Uterus (tissue), 4 donors: ENCODE data around the gene SORD. TPM values are rescaled to one million over a fixed set of nuclear protein-coding genes. Genes with fewer than 3 reads are reported as not detected.

Experiments used
- DNase-seq, 2 donors: peaks; one replicate each; pipeline ENCODE4 v3.0.0-alpha.2; 2019 to 2020
- H3K27ac ChIP-seq, 2 donors: fragments of 200-600 bp; sonication (generic); 1 replicate in 1 of 2; 2 replicates in 1 of 2; pipeline ENCODE4 v1.5.1; 2016 to 2018
- H3K27me3 ChIP-seq, 2 donors: fragments of 200-600 bp; sonication (generic); one replicate each; pipeline ENCODE4 v1.5.1; 2018 to 2019; ENCODE audit warnings: control low read depth in 1 of 2
- H3K36me3 ChIP-seq, 2 donors: fragments of 200-600 bp; sonication (generic); one replicate each; pipeline ENCODE4 v1.5.1; 2019; ENCODE audit warnings: control low read depth in 1 of 2
- H3K4me1 ChIP-seq, 2 donors: fragments of 200-600 bp; sonication (generic); one replicate each; pipeline ENCODE4 v1.5.1; 2018 to 2019; ENCODE audit warnings: control low read depth in 1 of 2
- H3K4me3 ChIP-seq, 2 donors: fragments of 200-600 bp; sonication (generic); 1 replicate in 1 of 2; 2 replicates in 1 of 2; pipeline ENCODE4 v1.5.1; 2018 to 2019; ENCODE audit warnings: mild to moderate bottlenecking in 1 of 2
- H3K9me3 ChIP-seq, 2 donors: fragments of 200-600 bp; sonication (generic); one replicate each; pipeline ENCODE4 v1.5.1; 2019; ENCODE audit warnings: control low read depth in 1 of 2
- POLR2A ChIP-seq, 2 donors: fragments of 450-650 bp; IDR thresholded peaks; one replicate each; pipeline ENCODE4 v1.6.1; 2016; ENCODE audit warnings: antibody characterized with exemption in 2 of 2, mild to moderate bottlenecking in 1 of 2, moderate library complexity in 1 of 2
- intact Hi-C: fragments of 100-400 bp; cut with DNase I; formaldehyde crosslinking; loops from one replicate; pipeline ENCODE4 v1.15.1; 2023; ENCODE audit warnings: low total_unique reads
- total RNA-seq, 4 donors: library from RNA; depleted of rRNA in 3 of 4; stranded (reverse); fragments of >200 nt in 3 of 4; gene quantifications; one replicate each; pipeline versions ENCODE4 v1.1.0 to v1.2.4, GENCODE V29; 2014 to 2023
- TF ChIP-seq, protein P1 (sequence below), 4 experiments: fragments of 200-600 bp in 2 of 4; fragments of 450-650 bp in 2 of 4; sonication (generic) in 2 of 4; IDR thresholded peaks; one replicate each; pipeline ENCODE4 v1.5.1; 2016 to 2019; ENCODE audit warnings: antibody characterized with exemption in 4 of 4, mild to moderate bottlenecking in 2 of 4, moderate library complexity in 1 of 4
- donor health status: DM: yes; HTN: yes; CAD: no.

Gene SORD
- total RNA-seq, 4 donors from 2014 or later, result 4.9 to 30.6 (median 19.3) TPM

DNA sequence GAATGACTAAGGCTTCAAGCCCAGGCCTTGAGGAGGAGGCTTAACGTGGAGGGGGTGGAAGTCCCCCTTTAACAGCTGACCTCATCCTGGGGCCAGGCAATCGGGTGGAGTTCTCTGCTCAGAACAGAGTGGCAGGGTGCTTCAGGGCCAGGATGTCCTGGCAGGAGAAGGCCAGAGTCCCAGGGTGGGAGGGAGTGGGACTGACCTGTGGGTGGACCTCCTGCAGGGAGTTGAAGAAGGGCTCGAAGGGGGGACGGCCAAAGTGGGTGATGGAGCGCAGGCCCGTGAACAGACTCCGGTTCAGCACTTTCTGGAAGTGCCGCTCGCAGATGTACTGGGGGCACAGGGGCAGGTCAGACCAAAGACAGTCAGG, 71.3 kb downstream of the SORD start:
- no peaks in the 10 kb centered on the region for H3K27me3 ChIP-seq
- DNase-seq, result no peak
- H3K4me1 ChIP-seq, result no peaks in the 10 kb centered on the region
- H3K4me3 ChIP-seq, result no peak overlapping the region
- intact Hi-C loops, result no loop called here
- no peak overlapping the region for H3K27ac ChIP-seq
- TF ChIP-seq POLR2A (IDR thresholded peaks at IDR 0.05), result no peak
- TF ChIP-seq, protein P1, sequence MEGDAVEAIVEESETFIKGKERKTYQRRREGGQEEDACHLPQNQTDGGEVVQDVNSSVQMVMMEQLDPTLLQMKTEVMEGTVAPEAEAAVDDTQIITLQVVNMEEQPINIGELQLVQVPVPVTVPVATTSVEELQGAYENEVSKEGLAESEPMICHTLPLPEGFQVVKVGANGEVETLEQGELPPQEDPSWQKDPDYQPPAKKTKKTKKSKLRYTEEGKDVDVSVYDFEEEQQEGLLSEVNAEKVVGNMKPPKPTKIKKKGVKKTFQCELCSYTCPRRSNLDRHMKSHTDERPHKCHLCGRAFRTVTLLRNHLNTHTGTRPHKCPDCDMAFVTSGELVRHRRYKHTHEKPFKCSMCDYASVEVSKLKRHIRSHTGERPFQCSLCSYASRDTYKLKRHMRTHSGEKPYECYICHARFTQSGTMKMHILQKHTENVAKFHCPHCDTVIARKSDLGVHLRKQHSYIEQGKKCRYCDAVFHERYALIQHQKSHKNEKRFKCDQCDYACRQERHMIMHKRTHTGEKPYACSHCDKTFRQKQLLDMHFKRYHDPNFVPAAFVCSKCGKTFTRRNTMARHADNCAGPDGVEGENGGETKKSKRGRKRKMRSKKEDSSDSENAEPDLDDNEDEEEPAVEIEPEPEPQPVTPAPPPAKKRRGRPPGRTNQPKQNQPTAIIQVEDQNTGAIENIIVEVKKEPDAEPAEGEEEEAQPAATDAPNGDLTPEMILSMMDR (IDR thresholded peaks at IDR 0.05), result no peak
- no peaks in the 10 kb centered on the region for H3K9me3 ChIP-seq
- no peaks in the 10 kb centered on the region for H3K36me3 ChIP-seq

DNA sequence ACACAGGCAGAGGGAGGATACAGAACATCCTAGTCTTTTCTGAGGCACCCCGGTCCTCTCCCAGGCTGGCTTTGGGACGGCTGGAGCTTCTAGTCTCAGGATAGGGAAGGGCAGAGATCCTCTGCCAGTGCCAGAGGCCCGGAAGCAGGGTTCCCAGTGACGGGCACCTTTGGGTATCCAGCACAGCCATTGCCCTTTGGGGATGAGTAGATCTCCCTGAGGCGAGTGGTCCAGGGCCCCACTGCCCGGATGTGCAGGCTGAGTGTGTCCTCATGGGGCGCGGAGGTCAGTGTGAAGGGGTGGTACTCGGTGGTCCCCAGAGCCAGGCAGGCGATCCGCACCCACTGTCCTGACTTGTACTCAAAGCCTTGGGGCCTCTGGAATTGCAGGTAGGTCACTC, 72.7 kb downstream of the SORD start:
- Histone ChIP-seq H3K27me3 (no peaks in the 10 kb centered on the region), H3K4me1 (no peaks in the 10 kb centered on the region), H3K36me3 (no peaks in the 10 kb centered on the region), H3K27ac (no peak overlapping the region), H3K4me3 (no peak overlapping the region), H3K9me3 (no peaks in the 10 kb centered on the region)
- no peak for TF ChIP-seq POLR2A (IDR thresholded peaks at IDR 0.05)
- TF ChIP-seq, protein P1 (IDR thresholded peaks at IDR 0.05), result no peak
- DNase-seq, result no peak
- intact Hi-C loops, result no loop called here

DNA sequence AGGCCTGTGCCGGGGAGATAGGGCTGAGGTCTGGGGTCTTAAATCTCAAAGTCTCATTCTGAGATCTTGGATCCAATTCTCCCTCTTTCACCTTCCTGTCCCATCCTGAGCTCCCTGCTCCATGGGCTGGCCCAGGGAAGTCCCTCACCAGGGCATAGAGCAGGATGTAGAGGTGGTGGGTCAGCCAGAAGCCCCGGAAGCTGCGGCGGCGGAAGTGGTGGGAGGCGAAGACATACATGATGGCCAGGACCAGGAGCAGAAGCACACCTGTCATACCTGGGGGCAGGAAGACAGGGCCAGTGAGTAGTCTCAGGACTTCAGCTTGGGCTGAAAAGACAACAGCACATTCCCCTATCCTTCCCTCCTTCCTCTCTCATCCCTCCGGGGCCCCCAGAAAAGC, 74.5 kb downstream of the SORD start:
- DNase-seq, result no peak
- intact Hi-C loops, result no loop called here
- no peak overlapping the region for H3K27ac ChIP-seq
- no peak overlapping the region for H3K4me3 ChIP-seq
- H3K27me3 ChIP-seq, result no peaks in the 10 kb centered on the region
- TF ChIP-seq, protein P1 (IDR thresholded peaks at IDR 0.05), result no peak
- no peak for TF ChIP-seq POLR2A (IDR thresholded peaks at IDR 0.05)
- H3K4me1 ChIP-seq, result no peaks in the 10 kb centered on the region
- no peaks in the 10 kb centered on the region for H3K36me3 ChIP-seq
- no peaks in the 10 kb centered on the region for H3K9me3 ChIP-seq

DNA sequence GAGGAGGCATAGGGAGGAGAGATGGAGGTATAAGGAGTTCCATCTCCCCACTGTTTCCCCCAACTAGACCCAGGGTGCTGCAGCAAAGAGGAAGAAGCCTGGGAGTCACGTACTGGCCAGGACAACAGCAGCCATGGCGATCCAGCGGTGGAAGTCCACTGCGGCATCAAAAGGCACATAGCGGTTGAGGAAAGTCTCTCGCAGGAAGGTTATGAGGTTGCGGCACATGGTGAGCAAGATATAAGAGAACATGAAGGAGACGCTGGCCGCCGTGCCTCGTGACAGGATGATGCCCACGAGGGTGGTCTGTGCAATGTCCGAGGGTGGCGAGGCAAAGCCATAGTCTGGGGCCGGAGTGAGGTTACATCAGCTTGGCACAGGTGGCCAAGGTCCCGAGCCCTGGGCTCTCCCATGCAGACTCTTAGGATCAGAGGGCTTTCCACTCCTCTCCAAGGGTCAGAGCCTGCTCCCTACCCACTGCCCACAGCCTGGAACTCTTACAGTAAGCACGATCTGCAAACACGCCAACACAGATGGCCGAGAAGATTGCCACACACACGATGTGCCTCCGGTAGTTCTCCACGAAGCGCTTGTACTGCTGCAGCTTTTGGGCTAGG, 76.7 kb downstream of the SORD start:
- Histone ChIP-seq H3K4me3 (no peak overlapping the region), H3K9me3 (no peaks in the 10 kb centered on the region), H3K27ac (no peak overlapping the region), H3K4me1 (no peaks in the 10 kb centered on the region), H3K27me3 (no peaks in the 10 kb centered on the region), H3K36me3 (no peaks in the 10 kb centered on the region)
- DNase-seq, result no peak
- intact Hi-C loops, result no loop called here
- TF ChIP-seq POLR2A (IDR thresholded peaks at IDR 0.05), result no peak
- TF ChIP-seq, protein P1 (IDR thresholded peaks at IDR 0.05), result no peak

DNA sequence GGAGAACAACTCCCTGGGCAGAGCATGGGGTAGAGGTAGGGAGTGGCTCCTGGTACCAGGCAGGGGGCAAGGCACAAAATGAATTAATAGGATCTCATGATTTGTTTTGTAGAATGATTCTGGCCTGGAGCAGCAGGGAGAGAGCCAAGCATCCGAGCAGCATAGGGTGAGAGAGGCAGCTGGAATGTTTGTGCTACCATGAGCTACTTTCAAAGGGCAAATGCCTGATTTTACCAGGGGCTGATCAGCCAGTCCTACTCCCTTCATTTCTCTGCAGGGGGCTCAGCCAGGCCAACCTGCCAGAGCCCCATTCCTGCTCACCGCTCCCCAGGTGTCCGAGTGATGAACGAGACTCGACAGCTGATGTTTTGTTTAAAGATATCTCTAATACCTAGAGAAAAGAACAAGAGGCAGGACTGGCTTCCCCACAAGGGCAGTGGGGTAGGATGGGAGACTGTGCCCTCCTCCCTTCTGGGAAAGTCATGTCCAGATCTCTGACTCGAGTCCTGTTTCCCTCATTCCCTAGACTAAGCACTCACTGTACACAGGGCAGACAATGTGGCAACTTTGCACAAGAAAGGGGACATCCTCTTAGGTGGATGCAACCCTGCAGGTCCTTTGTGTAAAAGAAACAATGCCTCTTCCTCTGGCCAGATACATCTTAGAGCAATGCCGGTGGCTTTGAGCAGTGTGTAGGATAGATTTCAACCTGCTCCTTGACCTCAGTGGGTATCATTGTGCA, 78.1 kb downstream of the SORD start:
- H3K27ac ChIP-seq, result no peak overlapping the region
- no peak for TF ChIP-seq POLR2A (IDR thresholded peaks at IDR 0.05)
- TF ChIP-seq, protein P1 (IDR thresholded peaks at IDR 0.05), result no peak
- no peak for DNase-seq

More for the DNA sequence above, 78.1 kb downstream of the SORD start:
- no peaks in the 10 kb centered on the region for H3K27me3 ChIP-seq
- no peak overlapping the region for H3K4me3 ChIP-seq
- intact Hi-C loops, result no loop called here
- no peaks in the 10 kb centered on the region for H3K4me1 ChIP-seq
- no peaks in the 10 kb centered on the region for H3K9me3 ChIP-seq
- H3K36me3 ChIP-seq, result no peaks in the 10 kb centered on the region
